ENCODE results near the gene OR4N5. TPM values are rescaled to one million over a fixed set of nuclear protein-coding genes. Genes with fewer than 3 reads are reported as not detected.

The OR4N5 gene, protein sequence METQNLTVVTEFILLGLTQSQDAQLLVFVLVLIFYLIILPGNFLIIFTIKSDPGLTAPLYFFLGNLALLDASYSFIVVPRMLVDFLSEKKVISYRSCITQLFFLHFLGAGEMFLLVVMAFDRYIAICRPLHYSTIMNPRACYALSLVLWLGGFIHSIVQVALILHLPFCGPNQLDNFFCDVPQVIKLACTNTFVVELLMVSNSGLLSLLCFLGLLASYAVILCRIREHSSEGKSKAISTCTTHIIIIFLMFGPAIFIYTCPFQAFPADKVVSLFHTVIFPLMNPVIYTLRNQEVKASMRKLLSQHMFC
- total RNA-seq: not detected
- not detected for polyA plus RNA-seq

DNA sequence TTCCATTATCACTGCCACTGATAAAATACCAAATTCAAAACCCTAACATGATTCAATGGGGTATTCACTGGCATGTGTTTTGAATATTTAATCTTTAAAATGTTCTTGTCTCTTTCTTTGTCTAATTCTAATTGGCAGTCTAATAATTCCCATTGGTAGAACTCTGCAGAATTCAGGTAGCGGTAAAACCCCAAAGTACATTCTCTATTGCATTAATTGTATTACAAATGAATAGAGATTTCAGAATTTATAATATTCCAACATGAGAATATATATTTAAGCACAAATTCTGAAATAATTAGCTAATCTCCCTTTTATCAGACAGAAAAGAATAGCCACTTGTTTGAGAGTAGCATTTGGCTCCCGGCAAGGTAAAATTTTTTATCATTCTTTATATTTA is at the start of gene OR4N5:
OR4N5 (plus strand) TSS at position 301 of the 400 bp plus-strand sequence. CDS start 4,916 bp downstream, outside the sequence.
- Histone ChIP-seq H3K9me3 (ENCODE audit: control insufficient read depth in 4 of 4, low read length in 3 of 4) (no peaks in the 10 kb centered on the region), H3K36me3 (ENCODE audit: control insufficient read depth in 4 of 4, insufficient read depth in 3 of 4, low read depth in 1 of 4, low read length in 3 of 4) (no peaks in the 10 kb centered on the region), H3K27me3 (ENCODE audit: control insufficient read depth in 4 of 4, insufficient read depth in 4 of 4, low read length in 3 of 4) (no peaks in the 10 kb centered on the region), H3K4me1 (ENCODE audit: control insufficient read depth in 4 of 4, insufficient read depth in 4 of 4, low read length in 3 of 4) (no peaks in the 10 kb centered on the region), H3K4me3 (ENCODE audit: low read depth in 1 of 3, low read length in 3 of 3) (no peak within 1 kb of the TSS), H3K9ac (ENCODE audit: low read depth in 1 of 2, low read length in 2 of 2) (no peak within 1 kb of the TSS), H3K27ac (ENCODE audit: low read depth in 1 of 2, low read length in 2 of 2) (no peak within 1 kb of the TSS)
- no peak for DNase-seq (ENCODE audit: low spot score)
- TF ChIP-seq TAF1 (conservative IDR thresholded peaks at IDR 0.05) (no peak), REST (IDR thresholded peaks at IDR 0.05) (no peak), FOXA1 (IDR thresholded peaks at IDR 0.05) (no peak), GABPA (IDR thresholded peaks at IDR 0.05 in 1 of 2, conservative IDR thresholded peaks at IDR 0.05 in 1 of 2) (no peak), CTCF (IDR thresholded peaks at IDR 0.05; ENCODE audit: low read depth, low read length, missing input control) (no peak), EGR1 (IDR thresholded peaks at IDR 0.05; ENCODE audit: low read depth in 2 of 2) (no peak), SP1 (IDR thresholded peaks at IDR 0.05) (no peak), MAX (IDR thresholded peaks at IDR 0.05) (no peak), FOXA2 (IDR thresholded peaks at IDR 0.05) (no peak), HNF4G (IDR thresholded peaks at IDR 0.05) (no peak), RXRA (IDR thresholded peaks at IDR 0.05) (no peak), YY1 (IDR thresholded peaks at IDR 0.05) (no peak), RAD21 (IDR thresholded peaks at IDR 0.05) (no peak), HNF4A (conservative IDR thresholded peaks at IDR 0.05) (no peak)
- TF ChIP-seq, protein P1, sequence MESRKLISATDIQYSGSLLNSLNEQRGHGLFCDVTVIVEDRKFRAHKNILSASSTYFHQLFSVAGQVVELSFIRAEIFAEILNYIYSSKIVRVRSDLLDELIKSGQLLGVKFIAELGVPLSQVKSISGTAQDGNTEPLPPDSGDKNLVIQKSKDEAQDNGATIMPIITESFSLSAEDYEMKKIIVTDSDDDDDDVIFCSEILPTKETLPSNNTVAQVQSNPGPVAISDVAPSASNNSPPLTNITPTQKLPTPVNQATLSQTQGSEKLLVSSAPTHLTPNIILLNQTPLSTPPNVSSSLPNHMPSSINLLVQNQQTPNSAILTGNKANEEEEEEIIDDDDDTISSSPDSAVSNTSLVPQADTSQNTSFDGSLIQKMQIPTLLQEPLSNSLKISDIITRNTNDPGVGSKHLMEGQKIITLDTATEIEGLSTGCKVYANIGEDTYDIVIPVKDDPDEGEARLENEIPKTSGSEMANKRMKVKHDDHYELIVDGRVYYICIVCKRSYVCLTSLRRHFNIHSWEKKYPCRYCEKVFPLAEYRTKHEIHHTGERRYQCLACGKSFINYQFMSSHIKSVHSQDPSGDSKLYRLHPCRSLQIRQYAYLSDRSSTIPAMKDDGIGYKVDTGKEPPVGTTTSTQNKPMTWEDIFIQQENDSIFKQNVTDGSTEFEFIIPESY (IDR thresholded peaks at IDR 0.05): no peak
- TF ChIP-seq, protein P2, sequence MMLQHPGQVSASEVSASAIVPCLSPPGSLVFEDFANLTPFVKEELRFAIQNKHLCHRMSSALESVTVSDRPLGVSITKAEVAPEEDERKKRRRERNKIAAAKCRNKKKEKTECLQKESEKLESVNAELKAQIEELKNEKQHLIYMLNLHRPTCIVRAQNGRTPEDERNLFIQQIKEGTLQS (IDR thresholded peaks at IDR 0.05): no peak
- 79% methylated on average over 2 of the region's 2 CpGs for WGBS

All from liver (tissue), 9 donors.